Nephron progenitor cell (in vitro differentiated cells): ENCODE measurements around the gene DMRT2.

Experiments used
- DNase-seq: peaks from one replicate; pipeline ENCODE4 v3.0.0; 2021
- H3K27ac Mint-ChIP-seq: 2 replicates; pipeline ENCODE4 v1.8.0; 2021; ENCODE audit warnings: mild to moderate bottlenecking, moderate library complexity, mixed read lengths
- H3K27me3 Mint-ChIP-seq: 2 replicates; pipeline ENCODE4 v1.8.0; 2021; ENCODE audit warnings: mild to moderate bottlenecking, low read depth, mixed read lengths; ENCODE audit not compliant: poor library complexity
- H3K36me3 Mint-ChIP-seq: 2 replicates; pipeline ENCODE4 v1.8.0; 2021; ENCODE audit warnings: low read depth, mixed read lengths
- H3K4me1 Mint-ChIP-seq: 2 replicates; pipeline ENCODE4 v1.8.0; 2021; ENCODE audit warnings: mixed read lengths
- H3K4me3 Mint-ChIP-seq: 2 replicates; pipeline ENCODE4 v1.8.0; 2021; ENCODE audit warnings: mild to moderate bottlenecking, moderate library complexity, mixed read lengths
- H3K9me3 Mint-ChIP-seq: 2 replicates; pipeline ENCODE4 v1.8.0; 2021; ENCODE audit warnings: mild to moderate bottlenecking, moderate library complexity, mixed read lengths
- TF ChIP-seq, protein P1 (sequence below): fragments of 200-600 bp; sonication (generic); IDR thresholded peaks from 2 replicates; pipeline ENCODE4 v1.5.0; 2021; ENCODE audit warnings: antibody characterized with exemption

The DMRT2 gene

DNA sequence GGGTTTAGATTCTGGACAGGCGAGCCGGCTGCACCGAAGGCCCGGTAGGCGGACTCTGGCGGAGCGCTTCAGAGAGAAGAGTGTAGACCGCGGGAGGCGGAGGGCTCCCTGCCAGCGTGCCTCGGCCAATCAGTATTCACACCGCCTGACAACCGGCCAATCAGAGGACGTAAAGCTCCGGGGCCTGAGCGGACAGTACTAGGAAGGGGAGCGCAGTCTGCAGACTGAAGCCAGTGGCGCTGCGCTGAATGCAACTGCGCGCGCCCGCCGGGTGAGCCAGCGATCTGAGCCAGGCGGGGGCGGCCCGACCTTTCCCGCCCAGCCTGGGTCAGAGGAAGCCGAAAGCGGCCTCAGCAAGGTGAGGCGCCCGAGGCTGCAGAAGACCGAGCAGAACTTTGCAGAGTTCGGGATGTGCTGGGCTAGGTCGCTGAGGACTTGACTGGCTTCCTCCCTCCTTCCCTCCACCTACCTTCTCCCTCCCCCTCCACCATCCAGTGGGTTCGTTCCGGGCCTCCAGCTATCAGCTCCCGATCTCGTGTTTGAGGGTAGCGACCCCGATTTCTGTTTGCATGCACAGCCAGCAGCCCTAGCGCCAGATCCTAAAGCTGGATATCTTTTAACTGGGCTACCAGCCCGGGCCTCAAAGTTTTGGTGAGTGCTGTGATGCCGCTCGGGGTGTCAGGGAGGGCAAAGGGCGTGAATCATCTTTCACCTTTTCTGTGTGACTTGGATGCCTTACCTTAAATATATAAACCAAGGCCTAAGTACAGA is at the start of gene DMRT2:
DMRT2 (plus strand) TSS at position 233 of the 771 bp plus-strand sequence. CDS start 1,257 bp downstream, outside the sequence.
- peak; percentile 86 for DNase-seq
- peaks cover 96% of the 10 kb centered on the region for H3K27me3 Mint-ChIP-seq
- no peaks in the 10 kb centered on the region for H3K36me3 Mint-ChIP-seq
- no peak within 1 kb of the TSS for H3K27ac Mint-ChIP-seq
- H3K4me1 Mint-ChIP-seq = peaks cover 40% of the 10 kb centered on the region
- H3K9me3 Mint-ChIP-seq = peaks cover 53% of the 10 kb centered on the region
- TF ChIP-seq, protein P1, sequence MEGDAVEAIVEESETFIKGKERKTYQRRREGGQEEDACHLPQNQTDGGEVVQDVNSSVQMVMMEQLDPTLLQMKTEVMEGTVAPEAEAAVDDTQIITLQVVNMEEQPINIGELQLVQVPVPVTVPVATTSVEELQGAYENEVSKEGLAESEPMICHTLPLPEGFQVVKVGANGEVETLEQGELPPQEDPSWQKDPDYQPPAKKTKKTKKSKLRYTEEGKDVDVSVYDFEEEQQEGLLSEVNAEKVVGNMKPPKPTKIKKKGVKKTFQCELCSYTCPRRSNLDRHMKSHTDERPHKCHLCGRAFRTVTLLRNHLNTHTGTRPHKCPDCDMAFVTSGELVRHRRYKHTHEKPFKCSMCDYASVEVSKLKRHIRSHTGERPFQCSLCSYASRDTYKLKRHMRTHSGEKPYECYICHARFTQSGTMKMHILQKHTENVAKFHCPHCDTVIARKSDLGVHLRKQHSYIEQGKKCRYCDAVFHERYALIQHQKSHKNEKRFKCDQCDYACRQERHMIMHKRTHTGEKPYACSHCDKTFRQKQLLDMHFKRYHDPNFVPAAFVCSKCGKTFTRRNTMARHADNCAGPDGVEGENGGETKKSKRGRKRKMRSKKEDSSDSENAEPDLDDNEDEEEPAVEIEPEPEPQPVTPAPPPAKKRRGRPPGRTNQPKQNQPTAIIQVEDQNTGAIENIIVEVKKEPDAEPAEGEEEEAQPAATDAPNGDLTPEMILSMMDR = no peak
- H3K4me3 Mint-ChIP-seq = peak within 1 kb of the TSS; percentile 76

DNA sequence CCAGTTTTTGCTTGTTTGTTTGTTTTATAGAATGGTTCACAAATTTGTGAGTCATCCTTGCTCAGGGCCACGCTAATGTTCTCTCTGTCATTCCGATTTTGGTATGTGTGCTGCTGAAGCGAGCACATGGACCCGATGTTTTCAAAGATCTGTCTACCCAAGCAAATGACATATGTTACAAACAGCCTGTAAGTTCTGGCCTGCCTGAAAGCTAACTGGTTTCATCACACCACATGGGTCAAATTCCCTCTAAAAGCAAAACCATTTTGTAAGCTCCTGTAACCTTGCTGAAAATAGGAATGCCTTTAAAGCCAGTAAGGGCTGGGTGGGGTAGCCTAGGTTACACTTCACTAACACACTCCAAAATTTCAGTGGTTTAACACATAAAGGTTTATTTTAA is 48.3 kb upstream of the DMRT2 start:
- peaks cover 21% of the 10 kb centered on the region for H3K9me3 Mint-ChIP-seq
- no peak overlapping the region for H3K27ac Mint-ChIP-seq
- peaks cover 14% of the 10 kb centered on the region for H3K27me3 Mint-ChIP-seq
- H3K36me3 Mint-ChIP-seq = no peaks in the 10 kb centered on the region
- H3K4me1 Mint-ChIP-seq = peaks cover 6% of the 10 kb centered on the region
- DNase-seq = no peak
- TF ChIP-seq, protein P1 = no peak
- H3K4me3 Mint-ChIP-seq = no peak overlapping the region

- Mint-ChIP-seq H3K27me3 (peaks cover 18% of the 10 kb centered on the region), H3K27ac (no peak overlapping the region), H3K4me3 (no peak overlapping the region), H3K9me3 (peaks cover 18% of the 10 kb centered on the region), H3K4me1 (peaks cover 6% of the 10 kb centered on the region), H3K36me3 (no peaks in the 10 kb centered on the region)
- no peak for DNase-seq
- TF ChIP-seq, protein P1 = no peak
Measured at GRCh38 chr9:1002678-1003077, 47.5 kb upstream of the DMRT2 start.

- Mint-ChIP-seq H3K36me3 (no peaks in the 10 kb centered on the region), H3K27me3 (peaks cover 28% of the 10 kb centered on the region), H3K4me3 (no peak overlapping the region), H3K4me1 (peaks cover 6% of the 10 kb centered on the region), H3K27ac (no peak overlapping the region), H3K9me3 (peaks cover under 1% of the 10 kb centered on the region)
- DNase-seq = no peak
- TF ChIP-seq, protein P1 = peak; percentile 53
Measured at GRCh38 chr9:1005043-1005667, 45.0 kb upstream of the DMRT2 start.

GRCh38 chr9:1007312-1007711 is 42.8 kb upstream of the DMRT2 start:
- peaks cover 28% of the 10 kb centered on the region for H3K27me3 Mint-ChIP-seq
- no peaks in the 10 kb centered on the region for H3K36me3 Mint-ChIP-seq
- peaks cover 6% of the 10 kb centered on the region for H3K4me1 Mint-ChIP-seq
- TF ChIP-seq, protein P1 = no peak
- no peak for DNase-seq
- no peaks in the 10 kb centered on the region for H3K9me3 Mint-ChIP-seq
- H3K4me3 Mint-ChIP-seq = no peak overlapping the region
- no peak overlapping the region for H3K27ac Mint-ChIP-seq
